Measurements from ENCODE around the gene SMPDL3A. TPM values are rescaled to one million over a fixed set of nuclear protein-coding genes. Genes with fewer than 3 reads are reported as not detected.

The SMPDL3A gene
- total RNA-seq, 6 donors from 2014 or later: 11.0 to 19.9 (median 15.6) TPM

DNA sequence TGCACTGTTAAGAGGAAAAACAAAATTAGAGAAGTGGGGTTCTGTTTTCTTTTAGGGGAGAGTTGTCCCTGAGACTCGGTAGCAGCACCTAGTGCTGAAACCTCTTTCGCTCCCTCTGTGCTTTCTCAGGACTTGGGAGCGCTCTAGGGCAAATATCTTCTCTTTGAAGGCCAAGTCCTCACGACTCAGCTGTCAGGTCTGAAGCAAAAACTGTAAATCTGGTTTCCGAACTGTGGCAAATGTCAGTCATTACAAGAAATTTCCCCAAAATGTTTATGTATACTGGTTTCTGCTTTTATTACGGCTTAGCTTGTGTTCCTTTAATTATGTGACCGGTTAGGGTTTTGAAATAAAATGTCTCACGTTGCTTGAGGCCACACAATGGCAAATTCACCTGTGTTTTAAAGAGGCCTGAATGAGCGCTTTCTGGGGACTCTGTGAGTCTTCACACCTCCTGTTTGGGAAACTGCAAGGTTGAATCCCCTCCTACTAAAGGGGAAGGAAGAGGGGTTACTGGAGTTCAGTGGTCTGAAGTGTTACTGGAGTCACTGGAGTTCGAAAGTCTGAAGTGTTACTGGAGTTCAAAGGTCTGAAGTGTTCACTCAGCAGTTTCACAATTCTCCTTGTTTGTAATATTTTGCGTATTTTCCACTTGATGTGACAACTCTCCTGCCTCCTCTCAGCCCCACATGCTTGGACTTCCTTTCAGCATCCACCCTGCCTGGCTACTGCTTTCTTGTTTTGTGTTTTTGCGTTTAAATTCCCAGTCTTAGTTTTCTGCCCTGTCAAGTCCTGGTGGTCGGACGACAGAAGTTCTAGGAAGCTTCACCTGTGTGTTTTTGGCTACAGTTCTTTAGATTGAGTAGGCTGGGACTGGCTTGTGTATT lies 1.6 kb downstream of the SMPDL3A start:
- 34 to 45% methylated on average over 14 of the region's 14 CpGs for WGBS, 2 donors
- peak overlapping the region; percentile 92 to 99 (median 94) for H3K27ac ChIP-seq

DNA sequence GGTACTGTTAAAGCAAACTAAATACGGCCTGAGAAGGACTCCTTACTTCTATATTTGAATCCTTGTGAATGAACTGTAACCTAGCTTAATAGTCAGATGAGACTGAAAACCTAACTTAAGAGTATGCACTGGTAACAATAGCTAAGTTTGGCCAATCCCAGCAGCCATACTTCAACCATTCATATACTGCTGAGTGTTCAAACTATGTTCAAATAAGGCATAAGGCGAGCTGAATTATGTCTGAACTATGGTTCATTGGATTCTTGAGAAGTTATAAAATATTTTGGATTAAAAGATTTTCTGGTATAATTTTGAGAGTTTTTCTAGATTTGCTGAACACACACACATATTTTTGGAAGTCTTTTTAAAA lies 2.2 kb downstream of the SMPDL3A start:
- H3K27ac ChIP-seq: peak overlapping the region in 3 of 4 donors; percentile 38 to 99 (median 93)
- peaks cover 23 to 31% (median 26%) of the 10 kb centered on the region in 4 donors for H3K4me1 ChIP-seq
- no peaks in the 10 kb centered on the region for H3K9me3 ChIP-seq
- H3K27me3 ChIP-seq: no peaks in the 10 kb centered on the region
- peak overlapping the region in 3 of 4 donors; percentile 60 to 79 (median 61) for H3K4me3 ChIP-seq
- TF ChIP-seq EP300 (IDR thresholded peaks at IDR 0.05): no peak
- no peak for TF ChIP-seq CTCF (IDR thresholded peaks at IDR 0.05)
- TF ChIP-seq POLR2A (IDR thresholded peaks at IDR 0.05): no peak
- no peak for TF ChIP-seq POLR2AphosphoS5 (IDR thresholded peaks at IDR 0.05)
- no peak for ATAC-seq (ENCODE audit: low FRiP score in 2 of 2)
- H3K36me3 ChIP-seq: no peaks in the 10 kb centered on the region
- WGBS, 2 donors: 72 to 80% methylated on average over 2 of the region's 2 CpGs
- DNase-seq: no peak

More for the DNA sequence above, 1.6 kb downstream of the SMPDL3A start:
- no peaks in the 10 kb centered on the region for H3K27me3 ChIP-seq
- H3K4me3 ChIP-seq: peak overlapping the region; percentile 53 to 79 (median 60)
- ATAC-seq (ENCODE audit: low FRiP score in 2 of 2) (peak; percentile 54 to 73), DNase-seq (peak in 1 of 2 donors; percentile 52)
- peaks cover 23 to 31% (median 26%) of the 10 kb centered on the region in 4 donors for H3K4me1 ChIP-seq
- TF ChIP-seq CTCF (IDR thresholded peaks at IDR 0.05) (no peak), EP300 (IDR thresholded peaks at IDR 0.05) (peak in 3 of 4 donors; percentile 18 to 90 (median 79)), POLR2A (IDR thresholded peaks at IDR 0.05) (peak in 1 of 4 donors; percentile 68), POLR2AphosphoS5 (IDR thresholded peaks at IDR 0.05) (peak in 1 of 2 donors; percentile 25)
- H3K9me3 ChIP-seq: no peaks in the 10 kb centered on the region
- no peaks in the 10 kb centered on the region for H3K36me3 ChIP-seq

- peak overlapping the region in 1 of 4 donors; percentile 43 for H3K27ac ChIP-seq
- DNase-seq (no peak), ATAC-seq (ENCODE audit: low FRiP score in 2 of 2) (no peak)
- H3K4me1 ChIP-seq: peaks cover 23 to 32% (median 26%) of the 10 kb centered on the region in 4 donors
- no peaks in the 10 kb centered on the region for H3K27me3 ChIP-seq
- 91 to 96% methylated on average over 2 of the region's 2 CpGs for WGBS, 2 donors
- TF ChIP-seq POLR2A (IDR thresholded peaks at IDR 0.05): no peak
- no peak for TF ChIP-seq EP300 (IDR thresholded peaks at IDR 0.05)
- no peak for TF ChIP-seq CTCF (IDR thresholded peaks at IDR 0.05)
- TF ChIP-seq POLR2AphosphoS5 (IDR thresholded peaks at IDR 0.05): no peak
- H3K4me3 ChIP-seq: no peak overlapping the region
- no peaks in the 10 kb centered on the region for H3K9me3 ChIP-seq
- no peaks in the 10 kb centered on the region for H3K36me3 ChIP-seq
These were observed 3.7 kb downstream of the SMPDL3A start for GRCh38 chr6:122792766-122793165.

DNA sequence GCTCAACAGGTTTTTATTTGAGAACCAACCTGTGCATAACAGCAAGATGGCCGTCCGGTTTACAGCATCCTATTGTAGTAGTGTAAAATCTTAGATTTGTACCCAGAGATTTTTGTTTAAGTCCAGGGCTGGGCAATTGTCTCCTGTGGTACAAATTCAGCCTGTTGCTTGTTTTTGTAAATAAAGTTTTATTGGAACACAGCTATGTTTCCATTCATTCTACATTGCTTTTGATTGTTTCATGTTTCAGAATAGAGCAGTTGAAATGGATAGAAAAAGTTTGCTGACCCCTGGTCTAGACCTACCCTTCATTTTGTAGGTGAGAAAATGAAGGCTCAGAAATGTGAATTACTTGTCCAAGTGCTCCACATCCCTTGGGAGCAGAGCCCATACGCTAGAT lies 8.5 kb downstream of the SMPDL3A start:
- peak overlapping the region in 1 of 4 donors; percentile 56 for H3K27ac ChIP-seq

More for the DNA sequence above, 8.5 kb downstream of the SMPDL3A start:
- Histone ChIP-seq H3K36me3 (no peaks in the 10 kb centered on the region), H3K4me1 (peaks cover 0 to 15% (median 1%) of the 10 kb centered on the region in 4 donors), H3K27me3 (no peaks in the 10 kb centered on the region), H3K4me3 (no peak overlapping the region), H3K9me3 (no peaks in the 10 kb centered on the region)
- DNase-seq (no peak), ATAC-seq (ENCODE audit: low FRiP score in 2 of 2) (no peak)
- TF ChIP-seq POLR2AphosphoS5 (IDR thresholded peaks at IDR 0.05) (no peak), EP300 (IDR thresholded peaks at IDR 0.05) (no peak), CTCF (IDR thresholded peaks at IDR 0.05) (no peak), POLR2A (IDR thresholded peaks at IDR 0.05) (no peak)
- 95 to 98% methylated on average over 3 of the region's 3 CpGs for WGBS, 2 donors
